Spleen (tissue), 11 donors: Measurements from ENCODE around the gene GABRG3. TPM values are rescaled to one million over a fixed set of nuclear protein-coding genes. Genes with fewer than 3 reads are reported as not detected.

Source experiments
- DNase-seq: peaks from one replicate; pipeline ENCODE4 v3.0.0-alpha.2; 2020
- H3K27ac ChIP-seq, 8 donors: fragments of 200-600 bp; sonication (generic) in 7 of 8; 1 replicate in 4 of 8; 2 replicates in 4 of 8; pipeline versions ENCODE4 v1.5.0 to v1.8.0; 2016 to 2021; ENCODE audit warnings: inconsistent platforms in 4 of 8, mild to moderate bottlenecking in 4 of 8, moderate library complexity in 1 of 8
- H3K27me3 ChIP-seq, 7 donors: fragments of 200-600 bp; sonication (generic) in 6 of 7; replicated peaks in 1 of 7; 1 replicate in 4 of 7; 2 replicates in 3 of 7; pipeline versions ENCODE4 v1.5.0 to v1.8.0; 2016 to 2021; ENCODE audit warnings: inconsistent platforms in 3 of 7, mild to moderate bottlenecking in 1 of 7
- H3K36me3 ChIP-seq, 6 donors: fragments of 200-600 bp; sonication (generic) in 5 of 6; 1 replicate in 4 of 6; 2 replicates in 2 of 6; pipeline versions ENCODE4 v1.5.0 to v1.8.0; 2016 to 2021; ENCODE audit warnings: inconsistent platforms in 2 of 6
- H3K4me1 ChIP-seq, 6 donors: fragments of 200-600 bp; sonication (generic) in 5 of 6; 1 replicate in 3 of 6; 2 replicates in 3 of 6; pipeline versions ENCODE4 v1.5.0 to v1.8.0; 2016 to 2021; ENCODE audit warnings: inconsistent platforms in 3 of 6
- H3K4me3 ChIP-seq, 8 donors: fragments of 200-600 bp; sonication (generic) in 7 of 8; 1 replicate in 4 of 8; 2 replicates in 4 of 8; pipeline versions ENCODE4 v1.5.0 to v1.8.0; 2016 to 2021; ENCODE audit warnings: inconsistent platforms in 4 of 8, mild to moderate bottlenecking in 4 of 8, moderate library complexity in 2 of 8
- H3K9me3 ChIP-seq, 8 donors: fragments of 200-600 bp; sonication (generic) in 7 of 8; 1 replicate in 4 of 8; 2 replicates in 4 of 8; pipeline versions ENCODE4 v1.5.0 to v1.8.0; 2016 to 2021; ENCODE audit warnings: inconsistent platforms in 4 of 8
- POLR2A ChIP-seq, 3 donors: fragments of 450-650 bp; IDR thresholded peaks; one replicate each; pipeline ENCODE4 v1.5.1; 2017; ENCODE audit warnings: antibody characterized with exemption in 3 of 3, mild to moderate bottlenecking in 1 of 3
- POLR2AphosphoS5 ChIP-seq, 3 donors: sonication (generic); formaldehyde crosslinking; IDR thresholded peaks; one replicate each; pipeline ENCODE4 v1.5.1; 2017; ENCODE audit warnings: antibody characterized with exemption in 3 of 3
- WGBS, 5 donors: extraction: QIAGEN DNeasy Blood & Tissue Kit in 3 of 5; methylation state at CpG; one replicate each; pipeline versions ENCODE4 v1.1.5 to v1.1.7; 2013 to 2018; 5-methylcytosine and 5-hydroxymethylcytosine counted together
- intact Hi-C: fragments of 100-400 bp; cut with DNase I; formaldehyde crosslinking; loops from one replicate; pipeline ENCODE4 v1.15.0; 2023; ENCODE audit warnings: low total_unique reads
- polyA plus RNA-seq, 3 donors: library from polyadenylated mRNA; stranded (reverse); fragments of 200-250 nt; gene quantifications; one replicate each; pipeline ENCODE4 v1.2.1, GENCODE V29; 2013
- total RNA-seq, 7 donors: library from RNA; depleted of rRNA in 3 of 7; stranded (reverse); fragments of >200 nt in 3 of 7; fragmentation: NEBNext Ultra II Directional in 4 of 7; extraction: Animal tissue kit (Norgen Biotek cat#: 25700) in 4 of 7; gene quantifications; one replicate each; pipeline versions ENCODE4 v1.1.0 to v1.2.1, GENCODE V29; 2016 to 2021
- TF ChIP-seq, protein P1 (sequence below), 11 experiments: fragments of 200-600 bp in 7 of 11; fragments of 450-650 bp in 4 of 11; sonication (generic) in 4 of 11; IDR thresholded peaks in 8 of 11; conservative IDR thresholded peaks in 3 of 11; 1 replicate in 7 of 11; 2 replicates in 4 of 11; pipeline versions ENCODE4 v1.4.0 to v1.8.0; 2016 to 2021; ENCODE audit warnings: antibody characterized with exemption in 11 of 11, inconsistent platforms in 4 of 11, mild to moderate bottlenecking in 1 of 11
- donor health status: healthy with polysubstance abuse.
- donor health status: DM: no; HTN: no; CAD: no; lungs with moderate emphysema.
- donor health status: DM: no; HTN: no; CAD: no.
- donor health status: Bipolar disorder and iron deficiency.
- donor health status: healthy.
- donor health status: DM: no; HTN: no; CAD: no.
- donor health status: DM: yes; HTN: yes; CAD: no.

Gene GABRG3
- total and polyA plus RNA-seq, 10 donors, result 0.14 to 19.6 (median 1.6) TPM

DNA sequence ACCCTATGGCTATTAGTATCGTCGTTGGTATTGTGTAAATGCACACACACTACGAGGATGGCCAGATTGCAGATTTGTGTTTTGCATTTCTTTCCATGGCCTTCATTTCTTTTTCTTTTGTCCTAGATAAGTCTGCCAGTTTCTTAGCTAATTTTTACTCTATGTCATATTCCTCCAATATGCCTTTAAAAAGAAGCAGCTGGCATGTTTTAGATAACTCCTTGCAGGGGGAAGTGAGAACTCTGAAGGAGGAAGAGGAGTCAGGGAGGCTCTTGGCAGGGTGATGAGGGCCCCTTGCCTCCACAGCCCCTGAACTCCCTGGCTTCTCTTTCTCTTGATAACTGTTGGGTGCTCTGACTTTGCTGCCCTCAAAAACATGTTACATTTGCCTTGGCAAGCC, 244.0 kb downstream of the GABRG3 start:
- TF ChIP-seq, protein P1, sequence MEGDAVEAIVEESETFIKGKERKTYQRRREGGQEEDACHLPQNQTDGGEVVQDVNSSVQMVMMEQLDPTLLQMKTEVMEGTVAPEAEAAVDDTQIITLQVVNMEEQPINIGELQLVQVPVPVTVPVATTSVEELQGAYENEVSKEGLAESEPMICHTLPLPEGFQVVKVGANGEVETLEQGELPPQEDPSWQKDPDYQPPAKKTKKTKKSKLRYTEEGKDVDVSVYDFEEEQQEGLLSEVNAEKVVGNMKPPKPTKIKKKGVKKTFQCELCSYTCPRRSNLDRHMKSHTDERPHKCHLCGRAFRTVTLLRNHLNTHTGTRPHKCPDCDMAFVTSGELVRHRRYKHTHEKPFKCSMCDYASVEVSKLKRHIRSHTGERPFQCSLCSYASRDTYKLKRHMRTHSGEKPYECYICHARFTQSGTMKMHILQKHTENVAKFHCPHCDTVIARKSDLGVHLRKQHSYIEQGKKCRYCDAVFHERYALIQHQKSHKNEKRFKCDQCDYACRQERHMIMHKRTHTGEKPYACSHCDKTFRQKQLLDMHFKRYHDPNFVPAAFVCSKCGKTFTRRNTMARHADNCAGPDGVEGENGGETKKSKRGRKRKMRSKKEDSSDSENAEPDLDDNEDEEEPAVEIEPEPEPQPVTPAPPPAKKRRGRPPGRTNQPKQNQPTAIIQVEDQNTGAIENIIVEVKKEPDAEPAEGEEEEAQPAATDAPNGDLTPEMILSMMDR (IDR thresholded peaks at IDR 0.05 in 8 of 11, conservative IDR thresholded peaks at IDR 0.05 in 3 of 11), result no peak
- no peak for TF ChIP-seq POLR2A (IDR thresholded peaks at IDR 0.05)
- TF ChIP-seq POLR2AphosphoS5 (IDR thresholded peaks at IDR 0.05), result no peak
- Histone ChIP-seq H3K4me1 (no peaks in the 10 kb centered on the region), H3K27ac (no peak overlapping the region), H3K36me3 (no peaks in the 10 kb centered on the region), H3K4me3 (no peak overlapping the region), H3K9me3 (peaks cover 0 to 44% (median 11%) of the 10 kb centered on the region in 8 donors), H3K27me3 (no peaks in the 10 kb centered on the region)
- WGBS, 5 donors, result 72 to 86% (median 78%) methylated on average over 3 of the region's 3 CpGs
- intact Hi-C loops, result no loop called here
- no peak for DNase-seq

DNA sequence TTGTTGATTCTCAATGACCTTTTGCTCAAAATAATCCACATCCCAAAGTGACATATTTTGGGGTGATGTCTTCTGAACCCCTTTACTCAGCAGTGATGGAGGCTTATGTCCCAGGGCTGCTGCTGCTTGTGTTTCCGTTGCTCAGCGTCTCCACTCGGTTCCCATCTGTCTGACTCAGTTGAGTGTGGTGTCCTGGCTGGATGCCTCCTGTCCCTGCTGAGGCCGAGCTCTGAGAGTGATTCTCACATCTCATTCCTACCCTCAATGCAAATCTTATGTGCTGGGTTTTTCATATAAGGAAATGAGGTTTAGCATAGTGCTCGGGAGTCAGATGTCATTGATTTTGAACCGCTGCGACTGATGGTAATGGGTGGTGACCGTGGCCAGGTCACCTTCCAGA, 247.4 kb downstream of the GABRG3 start:
- TF ChIP-seq, protein P1 (IDR thresholded peaks at IDR 0.05 in 8 of 11, conservative IDR thresholded peaks at IDR 0.05 in 3 of 11), result no peak
- TF ChIP-seq POLR2AphosphoS5 (IDR thresholded peaks at IDR 0.05) (no peak), POLR2A (IDR thresholded peaks at IDR 0.05) (no peak)
- WGBS, 5 donors, result 84 to 93% (median 89%) methylated on average over 8 of the region's 8 CpGs
- no peak for DNase-seq
- Histone ChIP-seq H3K9me3 (peaks cover 0 to 31% (median 9%) of the 10 kb centered on the region in 8 donors), H3K4me3 (no peak overlapping the region), H3K36me3 (no peaks in the 10 kb centered on the region), H3K4me1 (peaks cover 0 to 3% (median 0%) of the 10 kb centered on the region in 6 donors), H3K27me3 (no peaks in the 10 kb centered on the region), H3K27ac (no peak overlapping the region)
- intact Hi-C loops, result no loop called here

DNA sequence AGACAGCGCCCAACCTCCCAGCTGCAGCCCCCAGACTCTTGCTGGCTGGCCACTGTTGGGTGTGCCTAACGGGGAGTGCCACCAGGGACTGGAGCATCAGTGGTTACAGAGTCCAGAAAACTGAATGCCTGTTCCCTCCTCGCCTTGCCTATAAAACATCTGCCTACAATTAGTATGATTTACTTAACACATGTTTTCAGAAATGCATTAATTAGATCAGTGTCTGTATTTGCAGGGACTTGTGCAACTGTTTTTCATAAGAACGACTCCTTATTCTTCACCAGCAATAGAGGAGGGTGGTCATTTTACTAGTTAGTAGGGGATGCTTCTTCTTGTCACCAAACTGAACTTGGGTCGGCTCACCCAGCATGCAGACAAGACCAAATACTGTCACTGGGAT, 248.7 kb downstream of the GABRG3 start:
- no peak overlapping the region for H3K4me3 ChIP-seq
- no peak overlapping the region for H3K27ac ChIP-seq
- H3K36me3 ChIP-seq, result no peaks in the 10 kb centered on the region
- WGBS, 5 donors, result 74 to 88% (median 77%) methylated on average over 5 of the region's 5 CpGs
- intact Hi-C loops, result no loop called here
- peaks cover 0 to 26% (median 8%) of the 10 kb centered on the region in 8 donors for H3K9me3 ChIP-seq
- peaks cover 0 to 8% (median 0%) of the 10 kb centered on the region in 6 donors for H3K4me1 ChIP-seq
- no peaks in the 10 kb centered on the region for H3K27me3 ChIP-seq
- TF ChIP-seq, protein P1 (IDR thresholded peaks at IDR 0.05 in 8 of 11, conservative IDR thresholded peaks at IDR 0.05 in 3 of 11), result no peak
- TF ChIP-seq POLR2A (IDR thresholded peaks at IDR 0.05) (no peak), POLR2AphosphoS5 (IDR thresholded peaks at IDR 0.05) (no peak)
- DNase-seq, result no peak

DNA sequence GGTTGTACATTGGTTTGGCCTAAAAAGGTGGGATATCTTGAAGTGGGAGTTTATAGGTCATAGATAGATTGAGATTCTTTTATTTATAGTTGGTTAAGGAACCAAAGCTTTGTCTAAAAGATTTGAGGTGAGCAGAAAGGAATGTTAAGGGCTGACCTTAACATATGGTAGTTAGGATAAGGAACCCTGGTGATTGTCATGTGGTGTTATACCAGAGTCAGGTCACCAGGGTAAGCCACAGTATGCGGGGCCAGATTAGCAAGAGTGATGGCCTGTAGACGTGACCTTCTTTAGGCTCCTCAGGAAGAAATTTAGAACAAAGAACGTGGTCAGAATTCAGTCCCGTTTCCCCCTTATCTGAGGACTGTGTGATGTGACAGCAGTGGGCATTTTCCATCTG, 249.2 kb downstream of the GABRG3 start:
- H3K27ac ChIP-seq, result no peak overlapping the region
- intact Hi-C loops, result no loop called here
- H3K9me3 ChIP-seq, result peaks cover 0 to 26% (median 8%) of the 10 kb centered on the region in 8 donors
- WGBS, 5 donors, result 54 to 65% (median 63%) methylated on average over 4 of the region's 4 CpGs
- no peak overlapping the region for H3K4me3 ChIP-seq
- peaks cover 0 to 8% (median 0%) of the 10 kb centered on the region in 6 donors for H3K4me1 ChIP-seq
- TF ChIP-seq, protein P1 (IDR thresholded peaks at IDR 0.05 in 8 of 11, conservative IDR thresholded peaks at IDR 0.05 in 3 of 11), result no peak
- TF ChIP-seq POLR2AphosphoS5 (IDR thresholded peaks at IDR 0.05) (no peak), POLR2A (IDR thresholded peaks at IDR 0.05) (no peak)
- no peak for DNase-seq
- H3K27me3 ChIP-seq, result no peaks in the 10 kb centered on the region
- H3K36me3 ChIP-seq, result no peaks in the 10 kb centered on the region
